GM23338 (cell line): Measurements from ENCODE around the gene SERPINA5. TPM values are rescaled to one million over a fixed set of nuclear protein-coding genes. Genes with fewer than 3 reads are reported as not detected.

ENCODE experiments used
- ATAC-seq: fragments of 200-7000 bp; cut with Tn5 transposase; 3 replicates; pipeline ENCODE4 v1.9.1; 2020
- DNase-seq: peaks from one replicate; pipeline ENCODE4 v3.0.0-alpha.2; 2015; ENCODE audit warnings: low spot score
- H2AFZ ChIP-seq: fragments of 200-600 bp; sonication (generic); 2 replicates; pipeline ENCODE4 v1.8.0; 2016; ENCODE audit warnings: antibody characterized with exemption, mild to moderate bottlenecking, moderate library complexity
- H3F3A ChIP-seq: fragments of 200-600 bp; sonication (generic); replicated peaks from 2 replicates; pipeline ENCODE4 v1.8.0; 2017; ENCODE audit warnings: antibody characterized with exemption, mixed run types, low read depth
- H3K27ac ChIP-seq: fragments of 200-600 bp; sonication (generic); 2 replicates; pipeline ENCODE4 v1.6.1; 2016; ENCODE audit warnings: low read depth
- H3K27me3 ChIP-seq: fragments of 200-600 bp; sonication (generic); 2 replicates; pipeline ENCODE4 v1.8.0; 2016; ENCODE audit warnings: mild to moderate bottlenecking, mixed run types, moderate library complexity; ENCODE audit not compliant: insufficient read depth
- H3K36me3 ChIP-seq: fragments of 200-600 bp; sonication (generic); 2 replicates; pipeline ENCODE4 v1.8.0; 2016; ENCODE audit warnings: mild to moderate bottlenecking; ENCODE audit not compliant: insufficient read depth
- H3K4me1 ChIP-seq: fragments of 200-600 bp; sonication (generic); 2 replicates; pipeline ENCODE4 v1.8.0; 2016; ENCODE audit warnings: mild to moderate bottlenecking, moderate library complexity; ENCODE audit not compliant: insufficient read depth
- H3K4me2 ChIP-seq: fragments of 200-600 bp; sonication (generic); 2 replicates; pipeline ENCODE4 v1.7.1; 2017; ENCODE audit warnings: mixed run types
- H3K4me3 ChIP-seq: fragments of 200-600 bp; sonication (generic); 2 replicates; pipeline ENCODE4 v1.6.1; 2016; ENCODE audit warnings: mixed run types
- H3K79me2 ChIP-seq: fragments of 200-600 bp; sonication (generic); replicated peaks from 2 replicates; pipeline ENCODE4 v1.8.0; 2017; ENCODE audit warnings: mild to moderate bottlenecking; ENCODE audit not compliant: insufficient read depth
- H3K9me2 ChIP-seq: fragments of 200-600 bp; sonication (generic); 2 replicates; pipeline ENCODE4 v1.8.0; 2017; ENCODE audit not compliant: insufficient read depth
- H4K20me1 ChIP-seq: fragments of 200-600 bp; sonication (generic); replicated peaks from 2 replicates; pipeline ENCODE4 v1.8.0; 2017; ENCODE audit warnings: mild to moderate bottlenecking; ENCODE audit not compliant: insufficient read depth
- H3K27ac Mint-ChIP-seq: 2 replicates; pipeline ENCODE4 v1.8.0; 2020; ENCODE audit warnings: inconsistent platforms, mild to moderate bottlenecking, moderate library complexity, mixed read lengths
- H3K27me3 Mint-ChIP-seq: 3 replicates; pipeline ENCODE4 v1.8.0; 2022; ENCODE audit warnings: low read depth, mild to moderate bottlenecking, moderate library complexity, mixed read lengths, inconsistent platforms; ENCODE audit not compliant: insufficient read depth, poor library complexity
- H3K36me3 Mint-ChIP-seq: 3 replicates; pipeline ENCODE4 v1.8.0; 2021; ENCODE audit warnings: low read depth, mild to moderate bottlenecking, inconsistent platforms, moderate library complexity, mixed read lengths
- H3K4me1 Mint-ChIP-seq: 3 replicates; pipeline ENCODE4 v1.8.0; 2020; ENCODE audit warnings: mild to moderate bottlenecking, inconsistent platforms, mixed read lengths
- H3K4me3 Mint-ChIP-seq: 3 replicates; pipeline ENCODE4 v1.8.0; 2021; ENCODE audit warnings: moderate library complexity, mild to moderate bottlenecking, inconsistent platforms, mixed read lengths
- H3K9me3 Mint-ChIP-seq: 3 replicates; pipeline ENCODE4 v1.8.0; 2020; ENCODE audit warnings: moderate library complexity, mild to moderate bottlenecking, inconsistent platforms, mixed read lengths
- CREB1 ChIP-seq: fragments of 250-450 bp; sonication (Bioruptor Pico); IDR thresholded peaks from 2 replicates; pipeline ENCODE4 v1.5.0; 2020; ENCODE audit warnings: low read depth, mild to moderate bottlenecking, moderate library complexity
- ETS1 ChIP-seq: IDR thresholded peaks from 2 replicates; pipeline ENCODE4 v1.6.1; 2016; ENCODE audit warnings: antibody characterized with exemption
- EZH2phosphoT487 ChIP-seq: fragments of 200-600 bp; sonication (generic); IDR thresholded peaks from one replicate; pipeline ENCODE4 v1.8.1; 2018; ENCODE audit warnings: antibody characterized with exemption; ENCODE audit not compliant: unreplicated experiment
- JUNB ChIP-seq: IDR thresholded peaks from one replicate; pipeline ENCODE4 v1.6.1; 2016; ENCODE audit warnings: antibody characterized with exemption; ENCODE audit not compliant: unreplicated experiment
- POLR2AphosphoS5 ChIP-seq: IDR thresholded peaks from 2 replicates; pipeline ENCODE4 v1.6.1; 2016; ENCODE audit warnings: antibody characterized with exemption, low read depth
- STAT1 ChIP-seq: IDR thresholded peaks from one replicate; pipeline ENCODE4 v1.6.1; 2016; ENCODE audit warnings: antibody characterized with exemption; ENCODE audit not compliant: unreplicated experiment
- ZNF114 ChIP-seq: fragments of 250-450 bp; sonication (Bioruptor Pico); IDR thresholded peaks from 2 replicates; pipeline ENCODE4 v1.5.0; 2020; ENCODE audit warnings: mild to moderate bottlenecking, moderate library complexity
- ZNF462 ChIP-seq: fragments of 250-450 bp; sonication (Bioruptor Pico); IDR thresholded peaks from 2 replicates; pipeline ENCODE4 v1.5.0; 2020; ENCODE audit warnings: mild to moderate bottlenecking, moderate library complexity
- polyA plus RNA-seq: library from polyadenylated mRNA; unstranded; fragments of >200 nt; fragmentation: Nextera tagmentation; extraction: Ambion mirVana; gene quantifications from 2 replicates; pipeline ENCODE4 v1.2.1, GENCODE V29; 2016
- total RNA-seq: library from RNA; depleted of rRNA; stranded (reverse); fragments of >200 nt; shearing (Covaris generic); gene quantifications from 2 replicates; pipeline ENCODE4 v1.2.3, GENCODE V29; 2014

Gene SERPINA5
- total and polyA plus RNA-seq, 2 experiments from 2014 or later: 0.81 to 0.90 TPM

GRCh38 chr14:94615823-94616570, 34.8 kb downstream of the SERPINA5 start:
- no peak overlapping the region for H3K27ac ChIP-seq
- H3K4me1 ChIP-seq: no peaks in the 10 kb centered on the region
- no peaks in the 10 kb centered on the region; the same call in 1 of the 2 replicates for H3K9me2 ChIP-seq
- no peak overlapping the region for H3K4me2 ChIP-seq
- H3K4me1 Mint-ChIP-seq: peaks cover 5% of the 10 kb centered on the region; the same call in 1 of the 3 replicates
- DNase-seq (no peak), ATAC-seq (no peak)
- no peak overlapping the region for H3K4me3 Mint-ChIP-seq
- H4K20me1 ChIP-seq: no peaks in the 10 kb centered on the region
- peaks cover 42% of the 10 kb centered on the region for H3K9me3 Mint-ChIP-seq
- TF ChIP-seq ZNF114 (no peak), CREB1 (no peak), ETS1 (no peak), STAT1 (no peak), POLR2AphosphoS5 (no peak), JUNB (no peak), ZNF462 (CRISPR knock-in tag) (no peak), EZH2phosphoT487 (no peak)
- no peak overlapping the region for H3K4me3 ChIP-seq
- H2AFZ ChIP-seq: no peak overlapping the region
- no peaks in the 10 kb centered on the region for H3K27me3 ChIP-seq
- no peaks in the 10 kb centered on the region for H3K36me3 ChIP-seq
- H3K27ac Mint-ChIP-seq: no peak overlapping the region
- H3F3A ChIP-seq: no peaks in the 10 kb centered on the region
- no peaks in the 10 kb centered on the region for H3K79me2 ChIP-seq
- H3K27me3 Mint-ChIP-seq: peaks cover 6% of the 10 kb centered on the region
- H3K36me3 Mint-ChIP-seq: peaks cover 17% of the 10 kb centered on the region; the same call in 2 of the 3 replicates
